Measurements from ENCODE around the gene MEGF6. TPM values are rescaled to one million over a fixed set of nuclear protein-coding genes. Genes with fewer than 3 reads are reported as not detected.

MEGF6 gene
- total and polyA plus RNA-seq, 9 of the 15 experiments (the other 6 are each of a cell fraction or from before 2014, with no cell fraction given), result 0.03 to 1.7 (median 0.24) TPM; not detected in 3

GRCh38 chr1:3624200-3625136 lies 13.2 kb upstream of the MEGF6 start, which contains the start of gene TPRG1L:
TPRG1L (plus strand) TSS chr1:3625015; CDS start chr1:3625073, 58 bp downstream.
- Histone ChIP-seq H3K4me2 (ENCODE audit: insufficient read depth, low read length) (peak within 1 kb of the TSS; percentile 92), H3K79me2 (ENCODE audit: control insufficient read depth, insufficient read depth, low read length) (no peaks in the 10 kb centered on the region), H3K9ac (ENCODE audit: insufficient read depth in 1 of 2, low read depth in 2 of 2, low read length in 2 of 2) (peak within 1 kb of the TSS; percentile 55 to 91), H3K27me3 (ENCODE audit: control insufficient read depth in 2 of 2, insufficient read depth in 2 of 2, low read length in 2 of 2) (peaks cover 5 to 23% of the 10 kb centered on the region in 2 experiments; a peak in 4 of 5 replicates), H3K4me3 (peak within 1 kb of the TSS; percentile 95), H3K9me3 (replicated peaks; ENCODE audit: control insufficient read depth, insufficient read depth, low read depth, low read length) (no peaks in the 10 kb centered on the region), H3K36me3 (ENCODE audit: control insufficient read depth, insufficient read depth, low read length) (peaks cover 20% of the 10 kb centered on the region; the same call in 1 of the 3 replicates), H3K27ac (ENCODE audit: extremely low read depth, low read depth, low read length) (peak within 1 kb of the TSS; percentile 44; the same call in 2 of the 3 replicates), H3K4me1 (replicated peaks in 1 of 2; ENCODE audit: control insufficient read depth in 2 of 2, insufficient read depth in 2 of 2, low read length in 2 of 2) (peaks cover 10 to 25% of the 10 kb centered on the region in 2 experiments; a peak in 4 of 5 replicates), H2AFZ (ENCODE audit: low read depth, low read length) (peak within 1 kb of the TSS; percentile 97), H4K20me1 (replicated peaks; ENCODE audit: control insufficient read depth, insufficient read depth, low read length) (0 out of 2 replicates have a peak, but pooled peaks cover under 1% of the 10 kb centered on the region), H3K9me1 (ENCODE audit: control insufficient read depth, insufficient read depth, low read length) (no peaks in the 10 kb centered on the region)
- BruUV-seq (replicated peaks), result no TSS peak
- POLR2A ChIA-PET, result interaction anchor here (0.6 to 0.7 kb wide), 4 partner anchors 24 to 1060 kb away, joined by 3 to 4 read pairs (median 3); no protein-coding TSS in a partner anchor
- intact Hi-C loops (cut with micrococcal nuclease), result loop anchor here (5.0 kb wide), 1 partner anchor 98 kb away; no protein-coding TSS in a partner anchor
- ATAC-seq (peak; percentile 96), FAIRE-seq (peak; percentile 87), DNase-seq (ENCODE audit: extremely low read depth in 1 of 4, low spot score in 3 of 4) (peak; percentile 99 to 100 (median 100))
- in situ Hi-C loops (cut with MboI), result loop anchor here (5.0 kb wide), 1 partner anchor 182 kb away; no protein-coding TSS in a partner anchor
- 3% methylated on average over 85 of the region's 108 CpGs for WGBS (ENCODE audit: insufficient coverage, low coverage, missing lambda C conversion rate)
- CTCF ChIA-PET (ENCODE audit: low intra/inter-chr PET ratio), result interaction anchor here (0.7 kb wide), 1 partner anchor 135 kb away, joined by 3 read pairs; no protein-coding TSS in a partner anchor
- peak; percentile 93 for TF ChIP-seq FOXA1 (IDR thresholded peaks at IDR 0.05; ENCODE audit: borderline replicate concordance)
- TF ChIP-seq SNRNP70 (optimal IDR thresholded peaks at IDR 0.05; ENCODE audit: low read depth, low read length), result no peak
- peak in 1 of 2 experiments; percentile 71; a peak in 1 of 4 replicates for TF ChIP-seq KDM4B (IDR thresholded peaks at IDR 0.05; ENCODE audit: borderline replicate concordance in 2 of 2, low read depth in 1 of 2)
- TF ChIP-seq BACH1 (tag; IDR thresholded peaks at IDR 0.05), result no peak
- TF ChIP-seq TAF7 (tag; IDR thresholded peaks at IDR 0.05), result no peak
- no peak for TF ChIP-seq PRPF4 (IDR thresholded peaks at IDR 0.05; ENCODE audit: insufficient read depth, low read depth, low read length, poor library complexity, severe bottlenecking)
- no peak for TF ChIP-seq MAFG (tag; conservative IDR thresholded peaks at IDR 0.05)
- no peak for TF ChIP-seq FIP1L1 (IDR thresholded peaks at IDR 0.05; ENCODE audit: low read depth, low read length, poor library complexity, severe bottlenecking)
- TF ChIP-seq GTF2B (IDR thresholded peaks at IDR 0.05; ENCODE audit: extremely low read depth, insufficient read length), result no peak
- TF ChIP-seq, protein P1, sequence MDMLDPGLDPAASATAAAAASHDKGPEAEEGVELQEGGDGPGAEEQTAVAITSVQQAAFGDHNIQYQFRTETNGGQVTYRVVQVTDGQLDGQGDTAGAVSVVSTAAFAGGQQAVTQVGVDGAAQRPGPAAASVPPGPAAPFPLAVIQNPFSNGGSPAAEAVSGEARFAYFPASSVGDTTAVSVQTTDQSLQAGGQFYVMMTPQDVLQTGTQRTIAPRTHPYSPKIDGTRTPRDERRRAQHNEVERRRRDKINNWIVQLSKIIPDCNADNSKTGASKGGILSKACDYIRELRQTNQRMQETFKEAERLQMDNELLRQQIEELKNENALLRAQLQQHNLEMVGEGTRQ (CRISPR knock-in tag; IDR thresholded peaks at IDR 0.05), result peak; percentile 85
- TF ChIP-seq ELF2 (CRISPR knock-in tag; IDR thresholded peaks at IDR 0.05), result no peak
- no peak for TF ChIP-seq NFXL1 (CRISPR knock-in tag; IDR thresholded peaks at IDR 0.05)
- no peak for TF ChIP-seq PTBP1 (IDR thresholded peaks at IDR 0.05; ENCODE audit: low read depth, low read length)
- TF ChIP-seq ZFX (CRISPR knock-in tag; IDR thresholded peaks at IDR 0.05), result peak; percentile 46; the same call in 1 of the 2 replicates
- no peak for TF ChIP-seq SMARCA4 (IDR thresholded peaks at IDR 0.05)
- TF ChIP-seq NELFE (IDR thresholded peaks at IDR 0.05; ENCODE audit: insufficient read depth, insufficient read length), result no peak
- TF ChIP-seq HNRNPLL (IDR thresholded peaks at IDR 0.05; ENCODE audit: low read depth, low read length, poor library complexity, severe bottlenecking), result peak; percentile 52
- TF ChIP-seq ZNF511 (CRISPR knock-in tag; IDR thresholded peaks at IDR 0.05), result no peak
- no peak for TF ChIP-seq ZNF668 (CRISPR knock-in tag; IDR thresholded peaks at IDR 0.05)
- no peak for TF ChIP-seq TSC22D4 (tag; IDR thresholded peaks at IDR 0.05)

Data from K562 (cell line).